HG03565 (cell line): Measurements from ENCODE around the gene LIPC.

Experiments
- ATAC-seq: cut with Tn5 transposase; IDR thresholded peaks from one replicate; pipeline ENCODE4 v1.9.1; 2021; ENCODE audit warnings: mild to moderate bottlenecking, moderate library complexity; ENCODE audit not compliant: unreplicated experiment

Gene LIPC

DNA sequence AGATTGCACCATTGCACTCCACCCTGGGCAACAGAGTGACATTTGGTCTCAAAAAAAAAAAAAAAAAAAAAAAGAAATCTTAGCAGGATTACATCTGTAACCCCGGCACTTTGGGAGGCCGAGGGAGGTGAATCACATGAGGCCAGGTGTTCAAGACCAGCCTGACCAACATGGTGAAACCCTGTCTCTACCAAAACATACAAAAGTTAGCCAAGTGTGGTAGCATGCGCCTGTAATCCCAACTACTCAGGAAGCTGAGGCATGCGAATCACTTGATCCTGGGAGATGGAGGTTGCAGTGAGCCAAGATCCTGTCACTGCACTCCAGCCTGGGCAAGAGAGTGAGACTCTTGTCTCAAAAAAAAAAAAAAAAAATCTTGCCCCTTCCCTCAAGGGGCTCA lies 40.4 kb downstream of the LIPC start:
- ATAC-seq: no peak

DNA sequence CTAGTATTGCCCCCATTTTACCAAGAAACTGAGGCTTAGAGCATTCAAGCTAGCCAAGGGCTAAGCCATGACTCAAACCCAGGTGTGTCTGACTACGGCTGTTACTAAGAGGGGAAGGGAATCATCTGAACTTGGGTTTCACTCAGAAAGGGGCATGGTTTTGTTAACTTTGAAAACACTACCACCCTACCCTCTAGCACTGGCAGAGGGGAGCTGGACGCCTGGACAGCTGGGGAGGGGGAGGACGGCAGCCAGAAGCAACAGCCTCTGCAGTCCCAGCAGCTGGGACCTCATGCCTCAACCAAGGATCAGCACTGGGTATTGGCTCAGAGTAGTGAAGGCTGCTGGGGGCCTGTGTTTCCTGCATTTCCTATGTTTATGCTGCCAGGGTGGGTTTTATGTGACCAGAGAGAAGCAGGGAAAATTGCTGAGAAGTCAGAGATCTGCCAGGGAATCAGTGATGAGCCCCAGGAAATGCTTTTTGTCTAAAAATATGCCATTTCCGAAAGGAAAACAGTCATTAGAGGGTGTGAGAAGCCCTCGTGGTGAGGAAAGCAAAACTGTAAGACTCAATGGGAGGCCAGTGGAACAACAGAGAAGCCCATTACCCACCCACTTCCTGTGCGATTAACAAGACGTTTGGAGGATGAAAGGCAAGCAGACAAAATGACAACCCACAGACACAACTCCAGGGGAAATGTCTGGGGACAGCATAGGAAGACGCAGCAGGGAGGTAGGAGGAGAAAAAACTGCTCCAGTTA lies 41.2 kb downstream of the LIPC start:
- ATAC-seq: no peak

GRCh38 chr15:58473724-58474123 lies 41.9 kb downstream of the LIPC start:
- no peak for ATAC-seq

- no peak for ATAC-seq
Observed at GRCh38 chr15:58474741-58475323, 43.0 kb downstream of the LIPC start.

DNA sequence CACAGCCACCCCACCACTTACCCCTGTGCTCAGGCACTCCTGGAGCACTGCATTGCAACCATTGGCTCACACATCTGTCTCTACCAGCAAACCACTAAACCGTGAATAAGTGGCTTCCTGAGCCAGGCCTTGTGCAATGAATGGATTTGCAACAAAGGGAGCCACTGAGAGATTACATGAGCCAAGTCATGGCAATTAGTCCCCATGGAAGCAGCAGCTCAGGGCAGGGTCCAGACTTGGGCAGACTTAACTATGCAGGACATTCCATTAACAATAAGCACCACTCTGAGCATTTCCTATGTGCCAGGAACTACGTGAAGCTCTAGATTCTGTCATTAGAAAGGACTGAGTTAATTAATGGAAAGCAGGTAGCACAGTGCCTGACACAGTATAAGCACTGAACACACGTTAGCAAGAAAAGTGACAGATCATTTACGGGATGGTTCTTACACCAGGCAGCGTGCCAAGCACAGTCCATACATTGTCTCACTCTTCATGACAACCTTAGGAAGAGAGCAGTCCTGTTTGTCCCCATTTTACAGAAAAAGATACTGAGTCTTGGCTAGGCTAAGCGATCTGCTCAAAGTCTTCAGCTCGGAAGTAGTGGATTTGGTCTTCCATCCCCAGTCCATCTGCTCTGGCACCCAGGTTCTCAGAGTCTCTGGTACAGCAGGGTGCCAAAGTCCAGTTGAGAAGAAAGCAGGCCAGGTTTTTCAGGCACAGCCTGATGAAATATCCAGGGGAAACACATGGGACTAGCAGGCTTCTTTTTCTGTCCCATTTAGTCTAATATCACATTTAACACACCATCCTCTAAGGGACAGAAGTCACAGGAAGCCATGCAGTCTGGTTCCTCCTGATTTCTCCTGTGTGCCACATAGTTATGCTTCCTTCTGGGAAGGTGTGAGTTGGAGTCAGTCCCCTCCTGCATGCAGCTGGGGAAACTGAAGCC lies 44.1 kb downstream of the LIPC start:
- ATAC-seq: no peak

- no peak for ATAC-seq
Observed at GRCh38 chr15:58476525-58477162, 44.9 kb downstream of the LIPC start.

DNA sequence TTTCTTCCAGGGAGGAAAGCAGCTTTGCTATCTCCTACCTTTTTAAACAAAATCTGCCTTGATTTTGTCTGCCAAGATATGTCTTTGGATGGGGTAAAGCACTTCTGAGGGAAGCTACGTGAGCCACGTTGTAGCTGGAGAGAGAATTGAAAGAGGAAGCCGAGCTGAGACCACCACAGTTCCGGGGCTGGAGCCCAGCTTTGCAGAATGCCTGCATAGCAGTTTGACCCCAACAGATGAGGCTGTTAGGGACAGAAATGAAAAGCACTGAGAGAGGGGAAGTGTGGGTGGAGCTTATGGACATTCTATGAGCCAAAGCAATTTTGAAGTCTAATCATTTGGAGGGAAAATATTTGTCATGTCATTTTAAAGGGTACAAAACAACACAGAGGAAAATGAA lies 45.4 kb downstream of the LIPC start:
- ATAC-seq: no peak

DNA sequence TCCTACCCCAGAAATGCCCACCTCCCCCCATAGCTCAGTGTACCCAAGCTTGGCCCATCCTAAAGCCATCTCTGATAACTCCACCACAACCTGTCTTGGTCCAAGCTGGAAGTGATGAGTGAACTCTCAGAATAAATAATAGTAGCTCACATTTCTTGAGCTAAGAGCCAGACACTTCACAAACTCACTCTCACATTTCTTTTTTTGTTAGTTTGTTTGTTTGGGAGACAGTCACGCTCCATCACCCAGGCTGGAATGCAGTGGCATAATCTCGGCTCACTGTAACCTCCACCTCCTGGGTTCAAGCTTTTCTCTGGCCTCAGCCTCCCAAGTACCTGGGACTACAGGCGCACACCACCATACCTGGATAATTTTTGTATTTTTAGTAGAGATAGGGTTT lies 46.2 kb downstream of the LIPC start:
- no peak for ATAC-seq

- no peak for ATAC-seq
Observed at GRCh38 chr15:58478579-58478978, 46.8 kb downstream of the LIPC start.

DNA sequence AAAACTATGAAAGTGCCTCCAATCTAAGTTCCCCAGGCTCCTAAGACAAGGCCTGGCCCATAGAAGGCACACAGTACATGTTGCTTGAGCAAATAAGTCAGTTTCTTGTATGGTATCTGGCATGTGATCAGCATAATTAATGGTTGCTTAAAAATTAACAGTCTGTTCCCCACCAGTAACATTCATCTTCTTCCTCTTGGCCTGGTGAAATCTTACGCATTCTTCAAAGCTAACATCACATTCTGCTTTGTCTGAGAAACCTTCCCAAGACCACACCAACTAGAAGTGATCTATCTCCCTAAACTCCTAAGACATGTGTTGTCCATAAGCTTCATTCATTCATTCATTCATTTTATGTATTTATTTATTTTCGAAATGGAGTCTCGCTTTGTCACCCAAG lies 48.1 kb downstream of the LIPC start:
- ATAC-seq: no peak

GRCh38 chr15:58483376-58483775 lies 51.6 kb downstream of the LIPC start:
- no peak for ATAC-seq

DNA sequence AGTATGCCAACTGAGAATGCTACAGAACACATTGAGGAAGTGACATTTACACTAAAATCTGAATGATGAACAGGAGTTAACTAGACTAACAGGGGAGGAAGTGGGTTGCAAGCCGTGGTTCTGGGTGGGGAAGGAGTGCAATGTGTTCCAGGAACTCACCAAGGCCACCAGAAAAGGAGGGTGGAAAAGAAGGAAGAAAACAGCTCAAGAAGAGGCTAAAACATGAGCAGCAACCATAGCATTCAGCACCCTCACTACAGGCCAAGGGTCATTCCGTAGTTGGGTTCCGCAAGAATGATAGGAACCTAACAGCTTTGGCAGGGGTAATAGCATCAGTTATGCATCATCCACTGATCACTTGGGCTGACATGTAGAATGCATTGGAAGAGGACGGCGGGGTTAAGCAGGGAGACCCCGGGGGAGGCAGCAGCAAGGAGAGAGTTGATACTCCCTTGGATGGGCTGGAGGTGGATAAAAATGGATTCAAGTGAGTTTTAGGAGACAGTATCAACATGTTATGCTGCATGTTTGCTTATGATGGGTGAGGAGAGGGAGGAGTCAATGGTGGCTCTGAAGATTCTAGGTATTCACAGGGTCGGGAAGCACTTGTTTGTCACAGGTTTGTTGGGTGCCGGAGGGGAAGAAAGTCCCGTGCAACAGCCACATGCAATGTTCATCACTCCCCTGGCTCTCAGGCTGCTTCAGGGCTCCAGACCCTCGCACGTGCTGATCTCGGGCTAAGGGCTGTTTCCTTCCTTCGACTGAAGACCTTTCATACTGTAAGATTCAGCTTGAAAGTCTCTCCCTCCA lies 53.2 kb downstream of the LIPC start:
- ATAC-seq: no peak

DNA sequence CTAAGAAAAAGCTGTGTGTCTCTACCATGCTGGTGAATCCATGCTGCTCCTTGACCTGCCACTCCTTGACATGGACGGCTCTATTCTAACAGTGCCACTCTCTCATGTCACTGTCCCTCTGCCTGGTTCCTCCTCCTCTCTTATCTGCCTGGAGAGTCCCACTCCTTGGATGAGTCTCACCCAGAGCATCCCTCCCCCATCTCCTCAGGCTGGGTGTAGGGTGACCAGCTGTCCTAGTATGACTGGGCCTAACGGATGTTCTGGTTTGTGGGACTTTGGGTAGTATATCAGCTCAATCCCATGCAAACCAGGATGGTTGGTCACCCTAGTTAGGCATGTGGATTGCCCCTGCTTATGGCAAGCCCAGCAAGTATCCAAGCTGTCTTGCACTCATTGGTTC lies 54.3 kb downstream of the LIPC start:
- ATAC-seq: no peak

- ATAC-seq: no peak
Observed at GRCh38 chr15:58486564-58486963, 54.8 kb downstream of the LIPC start.

DNA sequence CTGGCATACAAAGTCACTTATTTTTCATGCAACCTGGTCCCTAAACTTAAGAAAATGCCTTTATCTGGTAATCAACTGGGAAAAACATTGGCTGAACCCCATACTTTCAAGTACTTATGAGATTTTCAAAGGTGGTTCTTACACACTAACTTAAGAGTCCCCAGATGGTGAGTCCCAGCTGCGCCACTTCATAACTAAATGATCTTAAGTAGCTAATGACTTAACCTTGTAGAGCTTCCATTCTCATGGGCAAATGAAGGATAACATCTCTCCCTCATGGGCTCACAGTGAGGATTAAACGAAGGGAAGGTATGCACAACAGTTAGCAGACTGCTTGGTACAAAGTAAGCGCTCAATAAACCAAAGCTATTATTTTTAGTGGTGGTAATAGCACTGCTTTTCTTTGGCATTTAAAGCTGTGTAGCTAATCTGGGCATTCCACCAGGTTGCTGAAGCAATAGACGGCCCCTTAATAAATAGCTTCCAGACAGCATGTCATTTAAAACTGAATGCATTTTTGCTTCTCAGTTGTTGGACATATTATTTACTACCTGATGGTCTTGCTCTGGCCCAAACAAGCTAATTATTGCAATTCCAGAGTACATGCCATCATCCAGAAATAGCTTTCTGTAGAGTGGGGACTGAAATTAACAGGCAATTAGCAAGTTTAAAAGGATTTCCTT lies 55.4 kb downstream of the LIPC start:
- ATAC-seq: no peak

GRCh38 chr15:58487724-58488120 lies 55.9 kb downstream of the LIPC start:
- no peak for ATAC-seq

DNA sequence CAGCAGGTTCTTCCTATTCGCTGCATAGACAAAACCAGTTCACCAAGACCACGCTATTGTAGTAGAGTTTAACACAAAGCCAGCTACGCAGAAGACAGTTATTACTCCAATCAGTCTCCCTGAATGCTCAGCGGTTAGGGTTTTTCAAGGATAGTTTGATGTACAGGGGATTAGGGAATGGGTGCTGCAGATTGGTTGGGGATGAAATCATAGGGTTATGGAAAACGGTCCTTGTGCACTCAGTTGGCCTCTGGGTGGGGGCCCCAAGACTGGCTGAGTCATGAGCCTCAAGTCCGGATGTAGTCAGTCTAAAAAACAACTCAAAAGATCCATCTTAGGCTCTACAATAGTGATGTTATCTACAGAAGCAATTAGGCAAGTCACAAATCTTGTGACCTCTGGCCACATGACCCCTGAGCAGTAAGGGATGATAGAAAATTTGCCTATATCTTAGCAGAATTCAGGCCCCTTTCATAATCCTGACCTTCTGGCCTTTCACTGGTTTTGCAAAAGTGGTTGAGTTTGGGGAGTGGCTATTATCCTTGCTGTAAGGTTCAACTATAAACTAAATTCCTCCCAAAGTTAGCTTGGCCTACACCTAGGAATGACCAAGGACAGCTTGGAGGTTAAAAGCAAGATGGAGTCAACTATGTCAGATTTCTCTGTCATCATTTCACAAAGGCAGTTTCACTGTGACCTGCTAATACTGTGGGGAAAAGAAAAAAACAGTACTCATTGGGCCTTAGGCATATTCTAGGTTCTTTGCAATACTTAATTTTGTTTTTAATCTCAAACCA lies 57.7 kb downstream of the LIPC start:
- no peak for ATAC-seq

- ATAC-seq: no peak
Observed at GRCh38 chr15:58490086-58490887, 58.5 kb downstream of the LIPC start.
